ENCODE results near the gene CHST8. TPM values are rescaled to one million over a fixed set of nuclear protein-coding genes. Genes with fewer than 3 reads are reported as not detected.

The CHST8 gene
- total and polyA plus RNA-seq, 2 donors from 2014 or later = 0.28 TPM; not detected in 1

- Histone ChIP-seq H3K36me3 (ENCODE audit: control insufficient read depth in 2 of 3, insufficient read depth in 3 of 3, low read length in 3 of 3) (no peaks in the 10 kb centered on the region), H3K27ac (ENCODE audit: low read depth in 2 of 2, low read length in 2 of 2) (no peak overlapping the region), H3K4me1 (ENCODE audit: control insufficient read depth in 2 of 3, insufficient read depth in 2 of 3, low read depth in 1 of 3, low read length in 3 of 3) (peaks cover 0 to 4% (median 0%) of the 10 kb centered on the region in 3 donors), H3K9me3 (ENCODE audit: control insufficient read depth in 2 of 3, insufficient read depth in 1 of 3, low read length in 3 of 3) (no peaks in the 10 kb centered on the region), H3K27me3 (ENCODE audit: control insufficient read depth, insufficient read depth, low read length) (peaks cover 21% of the 10 kb centered on the region), H3K9ac (ENCODE audit: low read length in 3 of 3) (no peak overlapping the region), H3K4me3 (ENCODE audit: low read length in 3 of 3) (no peak overlapping the region)
- FAIRE-seq = no peak
- intact Hi-C loops (cut with DNase I) = no loop called here
- no peak for DNase-seq
- TF ChIP-seq CTCF (IDR thresholded peaks at IDR 0.05; ENCODE audit: borderline replicate concordance, extremely low read depth, insufficient read depth) = no peak
Measured at GRCh38 chr19:33618884-33619283, 2.9 kb upstream of the CHST8 start.

GRCh38 chr19:33620611-33621010 lies 1.1 kb upstream of the CHST8 start:
- H3K27ac ChIP-seq (ENCODE audit: low read depth in 2 of 2, low read length in 2 of 2) = no peak overlapping the region
- DNase-seq (no peak), FAIRE-seq (no peak)
- intact Hi-C loops (cut with DNase I) = no loop called here
- H3K27me3 ChIP-seq (ENCODE audit: control insufficient read depth, insufficient read depth, low read length) = peaks cover 28% of the 10 kb centered on the region
- peaks cover 0 to 4% (median 0%) of the 10 kb centered on the region in 3 donors for H3K4me1 ChIP-seq (ENCODE audit: control insufficient read depth in 2 of 3, insufficient read depth in 2 of 3, low read depth in 1 of 3, low read length in 3 of 3)
- no peaks in the 10 kb centered on the region for H3K9me3 ChIP-seq (ENCODE audit: control insufficient read depth in 2 of 3, insufficient read depth in 1 of 3, low read length in 3 of 3)
- no peak overlapping the region for H3K9ac ChIP-seq (ENCODE audit: low read length in 3 of 3)
- H3K4me3 ChIP-seq (ENCODE audit: low read length in 3 of 3) = no peak overlapping the region
- no peak for TF ChIP-seq CTCF (IDR thresholded peaks at IDR 0.05; ENCODE audit: borderline replicate concordance, extremely low read depth, insufficient read depth)
- no peaks in the 10 kb centered on the region for H3K36me3 ChIP-seq (ENCODE audit: control insufficient read depth in 2 of 3, insufficient read depth in 3 of 3, low read length in 3 of 3)

GRCh38 chr19:33621065-33621785 lies 528 bp upstream of the CHST8 start:
- DNase-seq = peak in 3 of 5 donors; percentile 15 to 71 (median 49)
- H3K9me3 ChIP-seq (ENCODE audit: control insufficient read depth in 2 of 3, insufficient read depth in 1 of 3, low read length in 3 of 3) = no peaks in the 10 kb centered on the region
- peaks cover 0 to 4% (median 0%) of the 10 kb centered on the region in 3 donors for H3K4me1 ChIP-seq (ENCODE audit: control insufficient read depth in 2 of 3, insufficient read depth in 2 of 3, low read depth in 1 of 3, low read length in 3 of 3)
- intact Hi-C loops (cut with DNase I) = no loop called here
- no peak overlapping the region for H3K27ac ChIP-seq (ENCODE audit: low read depth in 2 of 2, low read length in 2 of 2)
- no peak overlapping the region for H3K4me3 ChIP-seq (ENCODE audit: low read length in 3 of 3)
- no peak for TF ChIP-seq CTCF (IDR thresholded peaks at IDR 0.05; ENCODE audit: borderline replicate concordance, extremely low read depth, insufficient read depth)
- no peak overlapping the region for H3K9ac ChIP-seq (ENCODE audit: low read length in 3 of 3)
- peaks cover 31% of the 10 kb centered on the region for H3K27me3 ChIP-seq (ENCODE audit: control insufficient read depth, insufficient read depth, low read length)
- no peak for FAIRE-seq
- no peaks in the 10 kb centered on the region for H3K36me3 ChIP-seq (ENCODE audit: control insufficient read depth in 2 of 3, insufficient read depth in 3 of 3, low read length in 3 of 3)

- DNase-seq = peak in 2 of 5 donors; percentile 19 to 58
- Histone ChIP-seq H3K4me1 (ENCODE audit: control insufficient read depth in 2 of 3, insufficient read depth in 2 of 3, low read depth in 1 of 3, low read length in 3 of 3) (peaks cover 0 to 4% (median 0%) of the 10 kb centered on the region in 3 donors), H3K27ac (ENCODE audit: low read depth in 2 of 2, low read length in 2 of 2) (no peak overlapping the region), H3K36me3 (ENCODE audit: control insufficient read depth in 2 of 3, insufficient read depth in 3 of 3, low read length in 3 of 3) (no peaks in the 10 kb centered on the region), H3K9me3 (ENCODE audit: control insufficient read depth in 2 of 3, insufficient read depth in 1 of 3, low read length in 3 of 3) (no peaks in the 10 kb centered on the region), H3K27me3 (ENCODE audit: control insufficient read depth, insufficient read depth, low read length) (peaks cover 31% of the 10 kb centered on the region), H3K9ac (ENCODE audit: low read length in 3 of 3) (no peak overlapping the region), H3K4me3 (ENCODE audit: low read length in 3 of 3) (no peak overlapping the region)
- no peak for TF ChIP-seq CTCF (IDR thresholded peaks at IDR 0.05; ENCODE audit: borderline replicate concordance, extremely low read depth, insufficient read depth)
- no peak for FAIRE-seq
- intact Hi-C loops (cut with DNase I) = no loop called here
Measured at GRCh38 chr19:33622505-33622808, 704 bp downstream of the CHST8 start.
